Measurements from ENCODE around the gene PAX1.

Gene PAX1

DNA sequence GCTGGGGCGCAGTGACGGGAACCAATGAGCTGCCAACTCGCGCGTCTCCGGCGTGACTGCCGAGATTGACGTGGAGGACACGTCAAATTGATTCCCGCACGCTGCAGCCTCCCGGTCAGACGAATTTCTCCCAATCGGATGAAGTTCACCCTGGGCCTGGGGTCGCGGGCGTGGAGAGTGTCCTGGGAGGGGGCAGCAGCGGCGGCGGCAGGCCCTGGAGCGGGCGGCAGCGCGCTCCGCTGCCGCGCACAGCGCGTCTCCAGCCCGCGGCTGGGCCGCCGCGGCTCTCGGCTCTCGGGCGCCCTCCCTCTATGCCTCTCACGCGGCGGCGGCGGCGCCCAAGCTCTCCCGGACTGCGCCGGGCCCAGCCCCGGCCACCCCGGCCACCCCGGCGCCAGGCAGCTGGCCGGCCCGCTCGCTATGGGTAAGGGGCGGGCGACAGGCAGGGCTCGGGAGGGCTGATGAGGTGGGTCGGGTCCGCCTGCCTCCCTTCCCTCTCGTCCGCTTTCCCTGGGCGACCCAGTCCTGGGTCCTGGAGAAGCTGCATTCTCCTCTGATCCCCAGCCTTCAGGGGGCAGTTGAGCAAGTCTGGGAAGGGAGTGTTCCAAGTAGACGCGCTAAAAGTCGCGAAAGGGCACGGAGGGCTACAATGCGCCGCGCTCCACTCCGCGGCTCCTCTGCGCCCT lies at the start of gene PAX1:
PAX1 (plus strand) TSS at position 90 of the 686 bp plus-strand sequence; CDS start at position 139, 49 bp downstream.
- POLR2A ChIA-PET: no interaction called here
- no peak for DNase-seq (ENCODE audit: extremely low spot score)
- TF ChIP-seq, protein P1, sequence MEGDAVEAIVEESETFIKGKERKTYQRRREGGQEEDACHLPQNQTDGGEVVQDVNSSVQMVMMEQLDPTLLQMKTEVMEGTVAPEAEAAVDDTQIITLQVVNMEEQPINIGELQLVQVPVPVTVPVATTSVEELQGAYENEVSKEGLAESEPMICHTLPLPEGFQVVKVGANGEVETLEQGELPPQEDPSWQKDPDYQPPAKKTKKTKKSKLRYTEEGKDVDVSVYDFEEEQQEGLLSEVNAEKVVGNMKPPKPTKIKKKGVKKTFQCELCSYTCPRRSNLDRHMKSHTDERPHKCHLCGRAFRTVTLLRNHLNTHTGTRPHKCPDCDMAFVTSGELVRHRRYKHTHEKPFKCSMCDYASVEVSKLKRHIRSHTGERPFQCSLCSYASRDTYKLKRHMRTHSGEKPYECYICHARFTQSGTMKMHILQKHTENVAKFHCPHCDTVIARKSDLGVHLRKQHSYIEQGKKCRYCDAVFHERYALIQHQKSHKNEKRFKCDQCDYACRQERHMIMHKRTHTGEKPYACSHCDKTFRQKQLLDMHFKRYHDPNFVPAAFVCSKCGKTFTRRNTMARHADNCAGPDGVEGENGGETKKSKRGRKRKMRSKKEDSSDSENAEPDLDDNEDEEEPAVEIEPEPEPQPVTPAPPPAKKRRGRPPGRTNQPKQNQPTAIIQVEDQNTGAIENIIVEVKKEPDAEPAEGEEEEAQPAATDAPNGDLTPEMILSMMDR (IDR thresholded peaks at IDR 0.05; ENCODE audit: control extremely low read depth, extremely low read depth, low read depth, missing control alignments): no peak
- CTCF ChIA-PET: interaction anchor here (6.1 kb wide), 1 partner anchor 14 kb away, joined by 32 read pairs; no protein-coding TSS in a partner anchor

GRCh38 chr20:21656308-21657067 lies 49.0 kb upstream of the PAX1 start:
- CTCF ChIA-PET: interaction anchor here (1.5 kb wide), 1 partner anchor 11 kb away, joined by 3 read pairs; no protein-coding TSS in a partner anchor
- POLR2A ChIA-PET: no interaction called here
- TF ChIP-seq, protein P1 (IDR thresholded peaks at IDR 0.05; ENCODE audit: control extremely low read depth, extremely low read depth, low read depth, missing control alignments): no peak
- no peak for DNase-seq (ENCODE audit: extremely low spot score)

GRCh38 chr20:21661488-21662055 lies 43.9 kb upstream of the PAX1 start:
- ChIA-PET POLR2A (no interaction called here), CTCF (no interaction called here)
- TF ChIP-seq, protein P1 (IDR thresholded peaks at IDR 0.05; ENCODE audit: control extremely low read depth, extremely low read depth, low read depth, missing control alignments): no peak
- no peak for DNase-seq (ENCODE audit: extremely low spot score)

DNA sequence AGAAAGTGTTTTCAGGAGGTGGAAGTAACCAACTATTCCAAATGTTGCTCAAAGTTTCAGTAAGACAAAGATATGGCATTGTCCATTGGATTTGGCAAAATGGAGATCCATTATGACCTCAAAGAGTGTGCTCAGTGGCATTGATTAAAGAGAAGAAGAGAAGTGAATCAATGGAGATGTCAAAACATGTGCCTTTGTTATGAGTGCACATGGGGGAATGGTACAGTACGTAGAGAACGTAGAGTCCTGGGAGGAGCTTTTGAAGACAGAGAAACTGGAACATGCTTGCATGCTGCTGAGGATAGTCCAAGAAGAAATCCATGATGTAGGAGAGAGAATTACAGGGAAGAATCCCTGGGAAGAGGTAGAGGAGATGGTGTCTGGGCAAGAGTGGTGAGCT lies 42.0 kb upstream of the PAX1 start:
- ChIA-PET CTCF (no interaction called here), POLR2A (no interaction called here)
- DNase-seq (ENCODE audit: extremely low spot score): no peak
- TF ChIP-seq, protein P1 (IDR thresholded peaks at IDR 0.05; ENCODE audit: control extremely low read depth, extremely low read depth, low read depth, missing control alignments): no peak

- TF ChIP-seq, protein P1 (IDR thresholded peaks at IDR 0.05; ENCODE audit: control extremely low read depth, extremely low read depth, low read depth, missing control alignments): no peak
- POLR2A ChIA-PET: no interaction called here
- CTCF ChIA-PET: no interaction called here
- DNase-seq (ENCODE audit: extremely low spot score): no peak
Observed at GRCh38 chr20:21665687-21666446, 39.6 kb upstream of the PAX1 start.

GRCh38 chr20:21670126-21670525 lies 35.3 kb upstream of the PAX1 start:
- ChIA-PET POLR2A (no interaction called here), CTCF (no interaction called here)
- TF ChIP-seq, protein P1 (IDR thresholded peaks at IDR 0.05; ENCODE audit: control extremely low read depth, extremely low read depth, low read depth, missing control alignments): no peak
- DNase-seq (ENCODE audit: extremely low spot score): no peak
